NCI-H2196 (cell line): ENCODE data around the gene SGMS1.
"Not testable (repeated sequence)": the region's sequence is repeated elsewhere in the genome, so short reads cannot be mapped to it uniquely, and the experiment has no call there.

Source experiments
- DNase-seq: peaks from one replicate; lab custom pipeline; 2025; ENCODE audit not compliant: unreplicated experiment; lab: John Stamatoyannopoulos, UW

SGMS1 gene

GRCh38 chr10:50437248-50437647 lies 186.5 kb downstream of the SGMS1 start:
- DNase-seq, result no peak

- DNase-seq, result no peak
These were observed 187.0 kb downstream of the SGMS1 start for GRCh38 chr10:50436805-50437204.

DNA sequence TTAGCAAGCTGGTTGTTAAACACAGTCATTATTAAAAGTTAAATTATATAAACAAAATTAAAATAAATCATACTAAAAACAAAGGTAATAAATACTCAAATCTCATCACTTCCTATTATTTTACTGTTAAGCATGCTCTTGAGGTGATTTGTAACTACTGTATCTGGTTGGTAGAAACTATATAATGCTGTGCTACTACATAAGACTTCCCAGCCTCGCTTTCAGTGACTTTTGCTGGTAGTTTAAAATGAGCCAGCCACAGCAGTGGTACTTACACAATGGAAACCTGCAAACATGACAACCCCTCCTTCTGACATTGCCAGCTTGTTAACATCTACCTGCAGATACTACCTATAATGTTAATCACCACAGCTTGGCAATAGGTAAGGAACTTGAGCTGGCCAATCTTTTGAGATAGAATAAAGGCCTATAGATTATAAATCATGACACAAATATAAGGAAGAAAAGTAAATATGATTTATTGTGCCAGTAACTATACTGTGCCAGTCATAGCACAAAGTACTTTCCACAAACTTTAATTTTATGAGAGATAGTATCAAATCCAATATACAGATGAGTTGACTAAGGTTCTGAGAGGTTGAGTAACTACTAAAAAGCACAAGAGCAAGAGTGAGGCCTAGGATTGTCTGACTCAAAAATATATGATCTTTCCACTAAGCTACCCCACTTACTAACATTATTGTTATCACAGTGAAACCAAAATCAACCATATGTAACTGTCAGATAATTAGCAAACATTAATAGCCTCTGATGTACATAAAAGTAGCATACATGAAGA lies 191.3 kb downstream of the SGMS1 start:
- no peak for DNase-seq

GRCh38 chr10:50431791-50432190 lies 192.0 kb downstream of the SGMS1 start:
- DNase-seq, result no peak

- DNase-seq, result no peak
These were observed 192.6 kb downstream of the SGMS1 start for GRCh38 chr10:50431133-50431532.

DNA sequence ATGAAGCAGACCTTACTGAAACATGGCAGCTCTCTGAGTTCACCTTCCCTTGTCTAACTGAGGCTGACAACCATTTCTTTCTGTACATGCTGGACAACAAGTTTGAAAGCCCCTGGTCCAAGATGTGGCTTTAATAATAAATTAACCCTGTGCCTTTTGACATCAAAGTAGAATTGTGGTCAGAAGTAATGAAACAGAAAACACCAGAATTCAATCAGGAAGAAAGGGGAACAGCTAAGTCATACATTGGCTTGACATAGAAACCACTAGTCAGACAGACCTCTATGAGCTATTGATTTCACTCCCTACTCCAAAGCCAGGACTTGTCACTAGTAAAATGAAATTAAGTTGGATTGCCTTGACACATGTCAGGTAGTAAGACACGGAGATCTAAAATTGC lies 197.3 kb downstream of the SGMS1 start:
- no peak for DNase-seq

- DNase-seq, result not testable (repeated sequence)
These were observed 198.5 kb downstream of the SGMS1 start for GRCh38 chr10:50425215-50425614.

GRCh38 chr10:50423448-50423847 lies 200.3 kb downstream of the SGMS1 start:
- DNase-seq, result no peak

DNA sequence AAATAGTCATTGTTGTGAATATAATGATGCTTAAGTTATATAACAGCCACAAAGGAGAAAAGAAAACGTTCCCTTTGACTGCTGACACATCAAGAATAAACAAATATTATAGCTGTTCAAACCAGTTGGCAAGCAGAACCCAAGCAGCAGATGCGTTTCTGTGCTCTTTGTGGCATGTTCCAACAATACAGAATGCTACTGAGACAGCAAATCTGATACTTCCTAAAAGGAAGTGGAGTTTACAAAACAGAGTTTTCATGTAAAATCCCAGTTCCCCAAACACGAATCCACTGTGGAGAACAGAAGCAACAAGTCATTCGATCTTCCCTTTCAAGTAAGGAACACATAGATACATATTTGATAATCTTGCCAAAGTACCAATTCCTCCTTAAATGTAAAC lies 201.5 kb downstream of the SGMS1 start:
- no peak for DNase-seq

DNA sequence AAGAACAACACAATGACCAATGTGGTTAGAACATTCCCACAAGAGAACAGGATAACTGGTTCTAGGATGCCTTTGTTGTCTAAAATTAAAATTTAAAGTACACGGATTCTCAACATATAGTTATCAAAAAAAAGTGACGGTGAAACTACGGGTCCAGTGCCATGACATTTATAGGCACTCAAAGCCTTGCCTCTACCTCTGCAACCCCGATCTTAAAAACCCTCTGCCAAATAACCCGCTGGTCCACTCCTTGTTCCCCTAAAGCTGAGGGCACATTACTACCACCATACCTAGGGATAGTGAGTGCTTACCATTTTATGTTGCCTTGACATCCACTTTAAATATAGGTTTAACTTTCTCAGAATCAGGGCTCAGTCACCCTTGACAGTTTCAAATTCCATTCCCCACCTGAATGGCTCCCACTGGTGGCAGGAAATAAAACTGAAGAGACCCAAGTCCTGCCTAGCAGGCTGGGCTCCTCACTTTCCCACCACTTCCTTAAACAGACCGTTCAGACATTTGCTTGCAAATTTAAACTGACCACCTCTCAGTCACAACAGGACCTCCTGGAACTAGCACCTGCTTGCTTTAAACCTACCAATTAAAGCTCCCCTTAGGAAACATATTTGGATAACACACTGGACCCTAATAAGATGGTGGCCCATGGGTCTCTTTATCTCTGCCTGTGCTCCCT lies 202.6 kb downstream of the SGMS1 start:
- no peak for DNase-seq

DNA sequence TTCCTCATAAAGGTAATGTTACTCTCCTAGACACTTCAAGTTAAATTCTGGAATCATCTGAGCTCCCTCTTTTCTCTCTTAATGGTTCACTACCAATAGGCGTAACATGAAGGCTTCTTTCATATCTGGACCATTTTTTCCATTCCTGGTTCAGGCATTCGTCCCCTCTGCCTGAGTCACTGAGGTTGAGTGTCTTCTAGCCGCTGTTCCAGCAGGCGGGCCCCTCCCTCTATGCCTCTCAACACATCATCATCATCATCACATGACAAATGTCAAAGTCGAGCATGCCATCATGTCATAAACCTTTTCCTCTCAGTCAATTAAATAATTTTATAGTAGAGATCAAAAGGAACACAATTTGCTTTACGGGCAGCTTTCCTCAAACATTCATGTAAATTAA lies 203.6 kb downstream of the SGMS1 start:
- no peak for DNase-seq

DNA sequence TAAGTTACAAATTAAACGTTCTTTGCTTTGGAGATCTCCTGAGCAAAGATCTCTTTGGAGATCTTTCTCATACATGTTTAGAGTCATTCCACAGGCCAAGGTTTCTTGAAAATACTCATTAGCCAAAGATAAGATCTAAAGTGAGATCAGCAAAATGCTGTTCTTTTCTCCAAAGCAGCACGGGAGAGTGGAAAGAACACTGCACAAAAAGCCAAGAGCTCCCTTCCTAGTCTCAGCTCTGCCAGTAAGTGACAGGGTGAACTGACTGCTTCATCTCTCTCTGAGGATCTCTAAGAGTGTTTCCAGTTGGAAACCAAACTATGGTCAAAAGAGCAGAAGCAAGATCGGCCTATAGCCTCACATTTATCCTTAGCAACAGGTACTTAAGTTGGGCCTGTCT lies 204.0 kb downstream of the SGMS1 start:
- no peak for DNase-seq

GRCh38 chr10:50419091-50419490 lies 204.7 kb downstream of the SGMS1 start:
- DNase-seq, result no peak

- DNase-seq, result no peak
These were observed 205.6 kb downstream of the SGMS1 start for GRCh38 chr10:50417886-50418830.

- DNase-seq, result no peak
These were observed 206.3 kb downstream of the SGMS1 start for GRCh38 chr10:50417486-50417885.

DNA sequence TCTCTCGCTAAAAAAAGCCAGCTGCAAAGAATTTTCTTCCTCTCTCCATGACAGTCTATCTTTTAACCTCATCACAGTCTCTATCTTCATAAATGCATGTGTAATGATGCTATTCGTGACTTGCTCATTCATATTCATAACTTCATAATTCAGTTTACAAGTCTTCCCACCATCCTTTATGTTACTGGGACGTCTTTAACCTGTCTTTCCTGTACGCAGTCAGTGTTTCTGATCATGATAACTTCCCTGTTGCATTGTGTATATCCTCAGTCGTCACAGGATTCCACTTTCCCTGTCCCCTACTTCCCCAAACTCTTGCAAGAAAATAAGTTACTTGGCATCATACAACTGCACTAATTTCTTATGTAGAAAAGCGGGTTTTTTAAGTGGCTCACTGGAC lies 206.9 kb downstream of the SGMS1 start:
- no peak for DNase-seq

GRCh38 chr10:50416181-50416824 lies 207.5 kb downstream of the SGMS1 start:
- DNase-seq, result no peak

DNA sequence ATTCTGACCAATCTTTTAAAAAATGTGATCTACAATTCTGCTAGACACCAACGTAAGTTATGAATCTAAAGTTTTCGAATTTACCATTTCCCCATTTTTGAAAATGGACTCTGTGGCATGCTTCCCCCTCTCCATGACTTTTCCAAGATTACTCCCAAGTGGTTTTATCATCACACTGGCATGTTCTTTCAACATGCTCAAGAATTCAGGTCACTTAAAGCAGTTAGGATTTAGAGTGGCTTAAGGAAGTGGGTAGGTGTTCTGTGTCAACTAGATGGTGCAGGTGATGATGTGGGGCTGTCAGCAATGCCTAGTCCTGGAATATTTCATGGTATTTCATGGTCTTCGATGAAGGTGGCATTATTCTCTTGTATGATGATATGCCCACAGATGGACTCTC lies 208.5 kb downstream of the SGMS1 start:
- DNase-seq, result no peak

- no peak for DNase-seq
These were observed 213.5 kb downstream of the SGMS1 start for GRCh38 chr10:50410066-50410811.

- no peak for DNase-seq
These were observed 216.5 kb downstream of the SGMS1 start for GRCh38 chr10:50407076-50407801.
